Activated CD8-positive, alpha-beta T cell treated with anti-CD3 and anti-CD28 coated beads for 36 hours (primary cell): ENCODE measurements around the gene ETFBKMT. TPM values are rescaled to one million over a fixed set of nuclear protein-coding genes. Genes with fewer than 3 reads are reported as not detected.

Experiments
- ATAC-seq: fragments of 200-7000 bp; cut with Tn5 transposase; one replicate; pipeline ENCODE4 v1.10.0; 2021; ENCODE audit warnings: mild to moderate bottlenecking, moderate library complexity
- CTCF ChIA-PET: fragments of 350-600 bp; sonication (Branson Sonifier 250); formaldehyde crosslinking; loops from one replicate; lab custom pipeline; 2021; ENCODE audit warnings: antibody characterized with exemption; lab: Charles Lee
- POLR2A ChIA-PET: fragments of 350-600 bp; sonication (Branson Sonifier 250); formaldehyde crosslinking; loops from one replicate; lab custom pipeline; 2021; ENCODE audit warnings: antibody characterized with exemption; lab: Charles Lee
- DNase-seq: peaks from one replicate; pipeline ENCODE4 v3.0.0-alpha.2; 2020
- H3K27ac Mint-ChIP-seq: one replicate; pipeline ENCODE4 v1.8.0; 2021; ENCODE audit warnings: mild to moderate bottlenecking, mixed read lengths
- H3K27me3 Mint-ChIP-seq: one replicate; pipeline ENCODE4 v1.8.0; 2021; ENCODE audit warnings: mixed read lengths
- H3K36me3 Mint-ChIP-seq: one replicate; pipeline ENCODE4 v1.8.0; 2021; ENCODE audit warnings: low read depth, mixed read lengths
- H3K4me1 Mint-ChIP-seq: one replicate; pipeline ENCODE4 v1.8.0; 2021; ENCODE audit warnings: low read depth, mixed read lengths
- H3K4me3 Mint-ChIP-seq: one replicate; pipeline ENCODE4 v1.8.0; 2021; ENCODE audit warnings: mild to moderate bottlenecking, moderate library complexity, mixed read lengths
- H3K9me3 Mint-ChIP-seq: one replicate; pipeline ENCODE4 v1.8.0; 2021; ENCODE audit warnings: mixed read lengths
- intact Hi-C: fragments of 100-400 bp; cut with micrococcal nuclease; formaldehyde crosslinking; loops from one replicate; pipeline ENCODE4 v1.10.0; 2022
- total RNA-seq, 2 experiments: library from RNA; stranded (reverse); gene quantifications; one replicate each; pipeline ENCODE4 v1.2.3, GENCODE V29; 2021
- TF ChIP-seq, protein P1 (sequence below): fragments of 200-600 bp; IDR thresholded peaks from one replicate; pipeline ENCODE4 v1.8.0; 2022; ENCODE audit warnings: antibody characterized with exemption, mild to moderate bottlenecking

Gene ETFBKMT
- total RNA-seq, 2 experiments from 2014 or later = 0.99 to 1.1 TPM

DNA sequence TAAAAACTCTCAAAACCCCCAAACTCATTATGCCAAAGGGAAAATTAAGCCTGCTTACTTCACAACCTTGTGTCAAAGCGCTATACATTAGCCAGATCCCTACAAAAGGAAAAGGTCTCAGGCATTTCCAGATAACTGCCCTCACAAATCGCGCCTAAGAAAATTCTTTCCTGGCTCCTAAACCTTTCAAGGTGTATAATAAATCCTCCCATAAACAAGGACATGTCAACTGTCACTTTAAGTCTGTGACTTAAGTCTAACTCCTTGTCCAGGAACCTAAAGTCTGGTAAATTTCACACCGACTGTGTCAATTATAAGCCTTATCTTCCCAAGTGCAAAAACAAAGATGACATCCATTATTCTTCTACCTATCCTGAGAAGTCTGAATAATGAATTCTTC lies 4.3 kb upstream of the ETFBKMT start:
- Mint-ChIP-seq H3K4me1 (peaks cover 18% of the 10 kb centered on the region), H3K27ac (no peak overlapping the region), H3K9me3 (no peaks in the 10 kb centered on the region), H3K27me3 (no peaks in the 10 kb centered on the region), H3K4me3 (no peak overlapping the region), H3K36me3 (no peaks in the 10 kb centered on the region)
- TF ChIP-seq, protein P1, sequence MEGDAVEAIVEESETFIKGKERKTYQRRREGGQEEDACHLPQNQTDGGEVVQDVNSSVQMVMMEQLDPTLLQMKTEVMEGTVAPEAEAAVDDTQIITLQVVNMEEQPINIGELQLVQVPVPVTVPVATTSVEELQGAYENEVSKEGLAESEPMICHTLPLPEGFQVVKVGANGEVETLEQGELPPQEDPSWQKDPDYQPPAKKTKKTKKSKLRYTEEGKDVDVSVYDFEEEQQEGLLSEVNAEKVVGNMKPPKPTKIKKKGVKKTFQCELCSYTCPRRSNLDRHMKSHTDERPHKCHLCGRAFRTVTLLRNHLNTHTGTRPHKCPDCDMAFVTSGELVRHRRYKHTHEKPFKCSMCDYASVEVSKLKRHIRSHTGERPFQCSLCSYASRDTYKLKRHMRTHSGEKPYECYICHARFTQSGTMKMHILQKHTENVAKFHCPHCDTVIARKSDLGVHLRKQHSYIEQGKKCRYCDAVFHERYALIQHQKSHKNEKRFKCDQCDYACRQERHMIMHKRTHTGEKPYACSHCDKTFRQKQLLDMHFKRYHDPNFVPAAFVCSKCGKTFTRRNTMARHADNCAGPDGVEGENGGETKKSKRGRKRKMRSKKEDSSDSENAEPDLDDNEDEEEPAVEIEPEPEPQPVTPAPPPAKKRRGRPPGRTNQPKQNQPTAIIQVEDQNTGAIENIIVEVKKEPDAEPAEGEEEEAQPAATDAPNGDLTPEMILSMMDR = no peak
- ChIA-PET CTCF (no interaction called here), POLR2A (no interaction called here)
- ATAC-seq = no peak
- DNase-seq = no peak
- intact Hi-C loops = loop anchor here (5.0 to 10.0 kb wide), 5 partner anchors 310 to 1100 kb away; partner anchors contain the start of gene YARS2

DNA sequence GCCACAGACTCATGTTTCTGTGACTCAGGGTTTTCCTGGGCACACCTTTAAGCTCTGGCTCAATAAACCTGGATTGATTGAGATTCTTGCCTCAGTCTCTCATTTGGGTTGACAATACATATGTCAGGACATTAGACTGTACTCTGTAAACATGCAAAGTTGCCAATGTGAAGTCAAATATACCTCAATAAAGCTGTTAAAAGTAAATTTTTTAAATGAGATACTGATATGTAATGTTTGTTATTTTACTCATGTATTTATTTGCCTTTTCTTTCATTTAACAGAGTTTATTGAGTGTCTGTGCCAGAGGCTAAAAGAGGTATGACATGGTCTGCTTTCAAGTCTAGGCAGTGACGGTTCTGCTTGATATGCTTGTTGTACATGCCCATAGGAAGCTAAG lies 3.7 kb upstream of the ETFBKMT start:
- TF ChIP-seq, protein P1 = no peak
- Mint-ChIP-seq H3K36me3 (no peaks in the 10 kb centered on the region), H3K4me3 (no peak overlapping the region), H3K27ac (no peak overlapping the region), H3K27me3 (no peaks in the 10 kb centered on the region), H3K4me1 (peaks cover 19% of the 10 kb centered on the region), H3K9me3 (no peaks in the 10 kb centered on the region)
- intact Hi-C loops = loop anchor here (5.0 to 10.0 kb wide), 5 partner anchors 309 to 1099 kb away; partner anchors contain the start of gene YARS2
- ChIA-PET CTCF (interaction anchor here (1.0 kb wide), 1 partner anchor 657 kb away, joined by 3 read pairs; no protein-coding TSS in a partner anchor), POLR2A (no interaction called here)
- DNase-seq (no peak), ATAC-seq (no peak)

DNA sequence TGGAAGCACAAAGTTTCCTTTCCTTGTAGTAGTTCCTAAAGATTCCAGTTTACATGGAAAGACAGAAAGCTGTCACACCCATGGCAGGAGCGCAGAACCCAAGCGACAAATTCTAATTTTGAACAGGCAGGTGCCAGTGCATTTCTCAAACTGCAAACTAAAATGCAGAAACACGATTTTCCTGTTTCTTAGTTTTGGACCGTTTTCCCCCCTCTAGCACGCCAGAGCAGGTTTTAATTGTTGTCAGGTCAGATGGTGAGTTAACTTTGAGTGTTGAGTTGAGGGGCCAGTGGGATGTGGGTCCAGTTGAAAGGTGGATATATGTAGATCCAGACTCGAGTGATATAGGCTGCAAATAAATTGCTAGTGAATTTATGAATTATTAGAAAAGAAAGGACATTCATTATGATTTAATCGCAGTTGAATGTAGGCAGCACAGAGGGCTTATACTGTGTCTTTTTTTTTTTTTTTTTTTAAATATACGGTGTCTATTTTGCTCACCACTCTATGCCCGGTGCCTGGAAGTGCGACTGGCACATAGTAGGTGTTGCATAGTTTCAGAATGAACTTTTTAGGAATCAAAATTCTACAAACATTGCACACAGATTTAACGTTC lies 909 bp upstream of the ETFBKMT start:
- TF ChIP-seq, protein P1 = no peak
- POLR2A ChIA-PET = no interaction called here
- Mint-ChIP-seq H3K27me3 (no peaks in the 10 kb centered on the region), H3K27ac (peak overlapping the region; percentile 98), H3K36me3 (peaks cover 2% of the 10 kb centered on the region), H3K9me3 (no peaks in the 10 kb centered on the region), H3K4me3 (peak overlapping the region; percentile 92), H3K4me1 (peaks cover 8% of the 10 kb centered on the region)
- CTCF ChIA-PET = interaction anchor here (1.0 to 1.5 kb wide), 2 partner anchors 307 to 654 kb away, joined by 4 to 5 read pairs; no protein-coding TSS in a partner anchor
- peak; percentile 4 for ATAC-seq
- no peak for DNase-seq
- intact Hi-C loops = loop anchor here (2.0 to 10.0 kb wide), 6 partner anchors 238 to 1096 kb away; partner anchors contain the start of gene YARS2

DNA sequence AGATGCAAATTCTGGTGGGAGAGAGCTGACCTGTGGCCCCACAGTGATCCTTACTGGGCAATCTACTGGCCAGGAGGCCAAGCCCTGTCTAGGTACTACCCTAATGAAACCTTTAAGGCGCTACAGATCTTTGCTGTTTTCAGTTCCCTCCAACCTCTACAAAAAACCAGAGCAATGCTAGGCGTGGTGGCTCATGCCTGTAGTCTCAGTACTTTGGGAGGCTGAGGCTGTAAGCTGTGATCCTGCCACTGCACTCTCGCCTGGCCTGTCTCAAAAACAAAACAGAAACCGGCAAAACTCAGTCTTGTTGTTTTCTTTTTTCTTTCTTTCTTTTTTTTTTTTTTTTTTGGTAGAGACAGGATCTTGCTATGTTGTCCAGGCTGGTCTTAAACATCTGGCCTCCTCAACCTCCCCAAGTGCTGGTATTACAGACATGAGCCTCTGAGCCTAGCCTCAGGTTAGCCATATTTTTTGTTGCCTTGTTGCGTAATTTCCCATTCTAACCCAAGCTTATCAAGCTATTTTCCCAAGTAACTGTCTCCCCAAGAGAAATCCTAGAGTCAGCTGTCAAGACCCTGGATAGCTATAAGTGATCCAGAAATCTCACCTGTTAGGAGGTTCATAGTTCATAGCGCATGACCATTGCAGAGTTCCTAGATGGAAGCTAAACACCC lies 2.8 kb downstream of the ETFBKMT start:
- ChIA-PET POLR2A (interaction anchor here (1.5 kb wide), 1 partner anchor 9 kb away, joined by 6 read pairs; no protein-coding TSS in a partner anchor), CTCF (interaction anchor here (0.7 to 1.0 kb wide), 2 partner anchors 10 to 650 kb away, joined by 3 read pairs; no protein-coding TSS in a partner anchor)
- peaks cover 8% of the 10 kb centered on the region for H3K4me1 Mint-ChIP-seq
- peaks cover 2% of the 10 kb centered on the region for H3K9me3 Mint-ChIP-seq
- H3K4me3 Mint-ChIP-seq = no peak overlapping the region
- DNase-seq = no peak
- H3K27me3 Mint-ChIP-seq = no peaks in the 10 kb centered on the region
- ATAC-seq = no peak
- intact Hi-C loops = no loop called here
- TF ChIP-seq, protein P1 = no peak
- H3K36me3 Mint-ChIP-seq = peaks cover 4% of the 10 kb centered on the region
- H3K27ac Mint-ChIP-seq = no peak overlapping the region

DNA sequence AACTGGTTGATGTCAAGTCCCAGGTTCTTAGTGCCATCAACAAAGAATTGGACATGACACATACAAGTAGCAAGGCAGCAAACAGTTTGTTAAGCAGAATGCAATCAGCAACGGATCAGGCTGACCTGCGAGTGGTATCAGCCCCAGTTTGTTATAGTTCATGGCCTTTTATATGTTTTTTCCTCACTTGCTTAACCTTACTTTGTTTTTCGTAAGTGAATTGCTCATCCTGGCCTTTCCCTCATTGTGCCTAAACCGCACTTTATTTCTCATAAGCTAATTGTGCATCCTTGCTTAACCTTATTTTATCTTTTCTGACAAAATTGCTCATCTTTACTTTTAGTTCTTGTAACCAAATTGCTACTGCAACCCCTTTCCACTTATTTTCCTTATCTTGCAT lies 4.1 kb downstream of the ETFBKMT start:
- Mint-ChIP-seq H3K9me3 (peaks cover 2% of the 10 kb centered on the region), H3K36me3 (peaks cover 4% of the 10 kb centered on the region), H3K27me3 (no peaks in the 10 kb centered on the region), H3K4me1 (peaks cover 4% of the 10 kb centered on the region), H3K4me3 (no peak overlapping the region), H3K27ac (no peak overlapping the region)
- POLR2A ChIA-PET = no interaction called here
- CTCF ChIA-PET = interaction anchor here (0.8 kb wide), 1 partner anchor 11 kb away, joined by 3 read pairs; no protein-coding TSS in a partner anchor
- intact Hi-C loops = no loop called here
- TF ChIP-seq, protein P1 = no peak
- no peak for ATAC-seq
- no peak for DNase-seq
